ENCODE data around the gene COA5. TPM values are rescaled to one million over a fixed set of nuclear protein-coding genes. Genes with fewer than 3 reads are reported as not detected.

COA5 gene
- total and polyA plus RNA-seq, 4 donors: 20.2 to 60.7 (median 38.6) TPM

DNA sequence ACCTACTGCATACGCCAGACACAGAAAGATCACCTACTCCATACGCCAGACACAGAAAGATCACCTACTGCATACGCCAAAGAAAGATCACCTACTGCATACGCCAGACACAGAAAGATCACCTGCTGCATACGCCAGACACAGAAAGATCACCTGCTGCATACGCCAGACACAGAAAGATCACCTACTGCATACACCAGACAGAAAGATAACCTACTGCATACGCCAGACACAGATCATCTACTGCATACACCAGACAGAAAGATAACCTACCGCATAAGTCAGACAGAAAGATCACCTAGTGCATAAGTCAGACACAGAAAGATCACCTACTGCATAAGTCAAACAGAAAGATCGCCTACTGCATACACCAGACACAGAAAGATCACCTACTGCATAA lies 25.8 kb downstream of the COA5 start:
- Histone ChIP-seq H3K27ac (ENCODE audit: low read depth in 1 of 2, low read length in 1 of 2) (no peak overlapping the region), H3K4me3 (no peak overlapping the region), H3K27me3 (ENCODE audit: control insufficient read depth in 3 of 3, insufficient read depth in 3 of 3, low read length in 2 of 3) (no peaks in the 10 kb centered on the region), H3K36me3 (ENCODE audit: control insufficient read depth in 4 of 4, insufficient read depth in 4 of 4, low read length in 4 of 4) (peaks cover 3 to 46% (median 19%) of the 10 kb centered on the region in 4 donors), H3K4me1 (ENCODE audit: control insufficient read depth in 5 of 5, insufficient read depth in 5 of 5, low read length in 5 of 5) (no peaks in the 10 kb centered on the region), H3K9ac (ENCODE audit: insufficient read depth in 1 of 2, low read length in 2 of 2) (no peak overlapping the region), H3K9me3 (ENCODE audit: control insufficient read depth in 4 of 4, insufficient read depth in 3 of 4, low read length in 3 of 4) (peaks cover 0 to 1% (median 0%) of the 10 kb centered on the region in 4 donors)
- DNase-seq: no peak
- ATAC-seq (ENCODE audit: insufficient read depth, low FRiP score): no peak
- 97 to 98% methylated on average over 9 of the region's 9 CpGs for WGBS, 2 donors
- TF ChIP-seq, protein P1, sequence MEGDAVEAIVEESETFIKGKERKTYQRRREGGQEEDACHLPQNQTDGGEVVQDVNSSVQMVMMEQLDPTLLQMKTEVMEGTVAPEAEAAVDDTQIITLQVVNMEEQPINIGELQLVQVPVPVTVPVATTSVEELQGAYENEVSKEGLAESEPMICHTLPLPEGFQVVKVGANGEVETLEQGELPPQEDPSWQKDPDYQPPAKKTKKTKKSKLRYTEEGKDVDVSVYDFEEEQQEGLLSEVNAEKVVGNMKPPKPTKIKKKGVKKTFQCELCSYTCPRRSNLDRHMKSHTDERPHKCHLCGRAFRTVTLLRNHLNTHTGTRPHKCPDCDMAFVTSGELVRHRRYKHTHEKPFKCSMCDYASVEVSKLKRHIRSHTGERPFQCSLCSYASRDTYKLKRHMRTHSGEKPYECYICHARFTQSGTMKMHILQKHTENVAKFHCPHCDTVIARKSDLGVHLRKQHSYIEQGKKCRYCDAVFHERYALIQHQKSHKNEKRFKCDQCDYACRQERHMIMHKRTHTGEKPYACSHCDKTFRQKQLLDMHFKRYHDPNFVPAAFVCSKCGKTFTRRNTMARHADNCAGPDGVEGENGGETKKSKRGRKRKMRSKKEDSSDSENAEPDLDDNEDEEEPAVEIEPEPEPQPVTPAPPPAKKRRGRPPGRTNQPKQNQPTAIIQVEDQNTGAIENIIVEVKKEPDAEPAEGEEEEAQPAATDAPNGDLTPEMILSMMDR (IDR thresholded peaks at IDR 0.05; ENCODE audit: control extremely low read depth, extremely low read depth): no peak

DNA sequence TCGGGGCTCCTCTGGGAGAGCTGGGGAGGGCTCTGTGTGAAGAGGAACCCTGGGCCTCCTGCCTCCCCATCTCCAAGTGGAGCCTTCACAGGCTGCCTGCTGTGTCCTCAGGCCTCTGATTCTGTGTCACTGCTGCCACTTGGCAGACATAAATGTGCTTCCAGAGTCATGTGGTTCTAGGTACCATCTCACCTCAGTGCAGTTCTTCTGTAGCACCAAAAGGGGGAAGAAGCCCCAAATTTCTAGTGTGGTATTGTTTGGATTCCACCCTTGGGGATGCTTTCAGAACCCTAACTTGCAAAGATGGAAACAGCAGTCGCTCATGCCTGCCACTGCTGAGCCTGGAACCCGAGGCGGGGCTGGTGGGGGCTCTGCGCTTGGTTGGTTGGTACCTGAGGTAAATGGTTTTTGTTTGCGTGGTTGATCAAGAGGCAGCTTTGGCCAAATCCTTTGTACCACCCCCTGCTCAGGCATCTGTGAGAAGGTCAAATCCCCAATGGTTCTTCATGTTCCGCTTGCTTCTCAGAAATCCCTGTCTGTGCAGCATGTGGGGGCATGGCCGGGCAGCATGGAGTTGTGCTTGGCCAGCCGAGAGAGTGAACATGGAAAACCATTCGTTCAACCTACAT lies 27.5 kb downstream of the COA5 start:
- no peak for ATAC-seq (ENCODE audit: insufficient read depth, low FRiP score)
- 92 to 95% methylated on average over 10 of the region's 10 CpGs for WGBS, 2 donors
- Histone ChIP-seq H3K9me3 (ENCODE audit: control insufficient read depth in 4 of 4, insufficient read depth in 3 of 4, low read length in 3 of 4) (peaks cover 0 to 1% (median 0%) of the 10 kb centered on the region in 4 donors), H3K9ac (ENCODE audit: insufficient read depth in 1 of 2, low read length in 2 of 2) (no peak overlapping the region), H3K4me1 (ENCODE audit: control insufficient read depth in 5 of 5, insufficient read depth in 5 of 5, low read length in 5 of 5) (no peaks in the 10 kb centered on the region), H3K27ac (ENCODE audit: low read depth in 1 of 2, low read length in 1 of 2) (no peak overlapping the region), H3K4me3 (no peak overlapping the region), H3K27me3 (ENCODE audit: control insufficient read depth in 3 of 3, insufficient read depth in 3 of 3, low read length in 2 of 3) (no peaks in the 10 kb centered on the region), H3K36me3 (ENCODE audit: control insufficient read depth in 4 of 4, insufficient read depth in 4 of 4, low read length in 4 of 4) (peaks cover 3 to 57% (median 19%) of the 10 kb centered on the region in 4 donors)
- no peak for DNase-seq
- TF ChIP-seq, protein P1 (IDR thresholded peaks at IDR 0.05; ENCODE audit: control extremely low read depth, extremely low read depth): no peak

DNA sequence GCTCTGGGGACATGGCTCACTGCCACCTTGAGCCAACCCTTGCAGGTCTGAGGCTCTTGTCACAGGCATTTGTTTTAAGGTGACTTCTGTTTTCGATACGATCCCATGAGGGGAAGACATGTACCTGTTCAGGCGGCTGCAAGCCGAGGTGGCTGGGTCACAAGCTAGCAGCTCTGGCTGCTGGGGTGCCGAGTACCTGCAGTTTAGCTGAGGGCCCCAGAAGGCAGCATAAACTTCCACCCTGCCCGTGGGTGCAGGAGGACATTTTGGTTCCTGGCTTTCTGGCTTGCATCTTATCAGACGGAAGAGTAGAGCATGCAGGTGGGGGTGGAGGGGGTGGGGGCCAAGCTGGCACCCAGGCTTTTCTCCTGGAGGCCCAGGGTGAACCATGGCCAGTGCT lies 28.4 kb downstream of the COA5 start:
- WGBS, 2 donors: 90 to 91% methylated on average over 7 of the region's 7 CpGs
- DNase-seq: no peak
- no peak overlapping the region for H3K9ac ChIP-seq (ENCODE audit: insufficient read depth in 1 of 2, low read length in 2 of 2)
- H3K9me3 ChIP-seq (ENCODE audit: control insufficient read depth in 4 of 4, insufficient read depth in 3 of 4, low read length in 3 of 4): peaks cover 0 to 1% (median 0%) of the 10 kb centered on the region in 4 donors
- TF ChIP-seq, protein P1 (IDR thresholded peaks at IDR 0.05; ENCODE audit: control extremely low read depth, extremely low read depth): no peak
- no peak for ATAC-seq (ENCODE audit: insufficient read depth, low FRiP score)
- H3K36me3 ChIP-seq (ENCODE audit: control insufficient read depth in 4 of 4, insufficient read depth in 4 of 4, low read length in 4 of 4): peaks cover 3 to 55% (median 23%) of the 10 kb centered on the region in 4 donors
- H3K27me3 ChIP-seq (ENCODE audit: control insufficient read depth in 3 of 3, insufficient read depth in 3 of 3, low read length in 2 of 3): no peaks in the 10 kb centered on the region
- H3K4me3 ChIP-seq: no peak overlapping the region
- H3K27ac ChIP-seq (ENCODE audit: low read depth in 1 of 2, low read length in 1 of 2): no peak overlapping the region
- H3K4me1 ChIP-seq (ENCODE audit: control insufficient read depth in 5 of 5, insufficient read depth in 5 of 5, low read length in 5 of 5): no peaks in the 10 kb centered on the region

DNA sequence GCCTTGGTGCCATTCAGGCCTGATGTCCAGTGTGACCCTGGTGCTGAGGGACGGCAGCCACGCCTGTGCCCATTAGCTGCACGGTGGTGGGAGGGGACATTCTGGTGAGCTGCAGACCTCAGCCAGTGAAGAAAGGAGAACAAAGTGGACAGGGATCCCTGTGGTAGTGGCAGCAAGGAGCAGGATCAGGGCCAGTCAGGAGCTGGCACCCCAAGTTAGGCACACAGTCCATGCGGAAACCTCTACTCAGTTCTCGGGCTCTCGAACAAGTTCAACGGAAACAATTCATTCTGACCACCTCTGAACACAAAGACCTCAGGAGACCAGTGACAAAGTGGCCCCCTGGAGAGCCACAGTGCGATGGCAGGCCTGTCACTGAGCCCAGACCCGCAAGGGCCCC lies 30.1 kb downstream of the COA5 start:
- ATAC-seq (ENCODE audit: insufficient read depth, low FRiP score): no peak
- peaks cover 4 to 52% (median 16%) of the 10 kb centered on the region in 4 donors for H3K36me3 ChIP-seq (ENCODE audit: control insufficient read depth in 4 of 4, insufficient read depth in 4 of 4, low read length in 4 of 4)
- H3K27ac ChIP-seq (ENCODE audit: low read depth in 1 of 2, low read length in 1 of 2): no peak overlapping the region
- H3K27me3 ChIP-seq (ENCODE audit: control insufficient read depth in 3 of 3, insufficient read depth in 3 of 3, low read length in 2 of 3): no peaks in the 10 kb centered on the region
- 92 to 95% methylated on average over 9 of the region's 9 CpGs for WGBS, 2 donors
- no peak overlapping the region for H3K9ac ChIP-seq (ENCODE audit: insufficient read depth in 1 of 2, low read length in 2 of 2)
- TF ChIP-seq, protein P1 (IDR thresholded peaks at IDR 0.05; ENCODE audit: control extremely low read depth, extremely low read depth): no peak
- no peaks in the 10 kb centered on the region for H3K4me1 ChIP-seq (ENCODE audit: control insufficient read depth in 5 of 5, insufficient read depth in 5 of 5, low read length in 5 of 5)
- no peak overlapping the region for H3K4me3 ChIP-seq
- DNase-seq: no peak
- peaks cover 0 to 1% (median 0%) of the 10 kb centered on the region in 4 donors for H3K9me3 ChIP-seq (ENCODE audit: control insufficient read depth in 4 of 4, insufficient read depth in 3 of 4, low read length in 3 of 4)
